Endothelial cell of umbilical vein (primary cell): ENCODE measurements around the gene INPP5K. TPM values are rescaled to one million over a fixed set of nuclear protein-coding genes. Genes with fewer than 3 reads are reported as not detected.

Experiments
- BruUV-seq: library from RNA; stranded (reverse); fragments of 400-500 nt; replicated peaks from 2 replicates; lab custom pipeline; 2021; lab: Mats Ljungman, UMichigan
- CTCF ChIA-PET: fragments of 300-600, 350-600 bp; sonication (Branson Sonifier 250); formaldehyde crosslinking; loops from one replicate; lab custom pipeline; 2021; ENCODE audit warnings: antibody characterized with exemption, inconsistent platforms; lab: Charles Lee
- POLR2A ChIA-PET: fragments of 300-600, 350-600 bp; sonication (Branson Sonifier 250); formaldehyde crosslinking; loops from one replicate; lab custom pipeline; 2021; ENCODE audit warnings: antibody characterized with exemption, inconsistent platforms; lab: Charles Lee
- DNase-seq: peaks from one replicate; pipeline ENCODE4 v3.0.0-alpha.2; 2011; ENCODE audit warnings: low read depth, low spot score
- FAIRE-seq: peaks from 2 replicates; lab custom pipeline; 2011; peaks lifted over from hg19 to GRCh38; lab: Jason Lieb, UNC
- H2AFZ ChIP-seq: 2 replicates; pipeline ENCODE4 v1.6.0; 2012; ENCODE audit warnings: low read depth, low read length, control low read depth, inconsistent platforms
- H3K27ac ChIP-seq: 2 replicates; pipeline ENCODE4 v1.5.1; 2011; ENCODE audit warnings: low read depth, mild to moderate bottlenecking, control low read depth, low read length, moderate library complexity; ENCODE audit not compliant: insufficient read depth
- H3K27me3 ChIP-seq, 2 experiments: 2 replicates each; pipeline versions ENCODE4 v1.6.0 to v1.6.1; 2011; ENCODE audit warnings: low read length in 2 of 2, mixed read lengths in 1 of 2; ENCODE audit not compliant: control insufficient read depth in 2 of 2, insufficient read depth in 2 of 2
- H3K36me3 ChIP-seq, 2 experiments: 2 replicates in 1 of 2; 3 replicates in 1 of 2; pipeline ENCODE4 v1.5.1; 2011; ENCODE audit warnings: low read length in 2 of 2, mild to moderate bottlenecking in 1 of 2, moderate library complexity in 1 of 2; ENCODE audit not compliant: control insufficient read depth in 2 of 2, insufficient read depth in 2 of 2; ENCODE audit errors: extremely low read depth in 1 of 2
- H3K4me1 ChIP-seq: 3 replicates; pipeline ENCODE4 v1.5.1; 2011; ENCODE audit warnings: mild to moderate bottlenecking, low read length; ENCODE audit not compliant: control insufficient read depth, insufficient read depth; ENCODE audit errors: extremely low read depth
- H3K4me2 ChIP-seq: 2 replicates; pipeline ENCODE4 v1.6.1; 2011; ENCODE audit warnings: low read length, control low read depth, mixed read lengths; ENCODE audit not compliant: insufficient read depth
- H3K4me3 ChIP-seq, 3 experiments: fragments of 200-600 bp in 1 of 3; sonication (generic), shearing (Covaris generic) in 1 of 3; replicated peaks in 1 of 3; 2 replicates each; pipeline ENCODE4 v1.5.1; 2011 to 2016; ENCODE audit warnings: control low read depth in 3 of 3, low read length in 3 of 3, mild to moderate bottlenecking in 2 of 3, inconsistent platforms in 1 of 3, low read depth in 1 of 3, moderate library complexity in 1 of 3; ENCODE audit not compliant: insufficient read depth in 1 of 3
- H3K79me2 ChIP-seq: 2 replicates; pipeline ENCODE4 v1.6.0; 2012; ENCODE audit warnings: low read length, inconsistent platforms; ENCODE audit not compliant: control insufficient read depth, insufficient read depth
- H3K9ac ChIP-seq: replicated peaks from 2 replicates; pipeline ENCODE3; 2011; ENCODE audit warnings: low read length, control low read depth; ENCODE audit not compliant: insufficient read depth; ENCODE audit errors: extremely low read depth
- H3K9me1 ChIP-seq: replicated peaks from 3 replicates; pipeline ENCODE4 v1.6.0; 2011; ENCODE audit warnings: mild to moderate bottlenecking, low read length; ENCODE audit not compliant: control insufficient read depth, insufficient read depth; ENCODE audit errors: extremely low read depth
- H3K9me3 ChIP-seq: replicated peaks from 2 replicates; pipeline ENCODE4 v1.5.1; 2012; ENCODE audit warnings: low read length, inconsistent platforms; ENCODE audit not compliant: control insufficient read depth, insufficient read depth
- H4K20me1 ChIP-seq: replicated peaks from 2 replicates; pipeline ENCODE3; 2011; ENCODE audit warnings: mild to moderate bottlenecking, low read length; ENCODE audit not compliant: control insufficient read depth, insufficient read depth; ENCODE audit errors: extremely low read depth
- EZH2 ChIP-seq: IDR thresholded peaks from 2 replicates; pipeline ENCODE4 v1.6.1; 2012; ENCODE audit warnings: borderline replicate concordance, low read depth, mild to moderate bottlenecking, moderate library complexity, low read length, inconsistent platforms; ENCODE audit not compliant: severe bottlenecking
- FOS ChIP-seq: IDR thresholded peaks from 2 replicates; pipeline ENCODE4 v1.6.1; 2011; ENCODE audit warnings: mild to moderate bottlenecking, low read length, moderate library complexity, borderline replicate concordance; ENCODE audit not compliant: insufficient read depth
- GATA2 ChIP-seq: IDR thresholded peaks from 2 replicates; pipeline ENCODE4 v1.7.0; 2011; ENCODE audit warnings: low read depth, mild to moderate bottlenecking, moderate library complexity, mixed read lengths, low read length; ENCODE audit not compliant: insufficient read length, insufficient read depth
- JUN ChIP-seq: IDR thresholded peaks from 2 replicates; pipeline ENCODE4 v1.6.1; 2011; ENCODE audit warnings: borderline replicate concordance, low read depth; ENCODE audit not compliant: insufficient read length, insufficient read depth
- MYC ChIP-seq: IDR thresholded peaks from one replicate; pipeline ENCODE4 v1.6.1; 2011; ENCODE audit warnings: mild to moderate bottlenecking, low read depth, low read length
- POLR2A ChIP-seq: IDR thresholded peaks from 2 replicates; pipeline ENCODE4 v1.6.1; 2012; ENCODE audit warnings: low read depth, mild to moderate bottlenecking, control low read depth, low read length
- POLR2AphosphoS5 ChIP-seq: IDR thresholded peaks from 2 replicates; pipeline ENCODE4 v1.6.1; 2012; ENCODE audit warnings: low read depth, mild to moderate bottlenecking, control low read depth, low read length, moderate library complexity; ENCODE audit not compliant: insufficient read depth
- dilution Hi-C: fragments of 300-500 bp; cut with MboI; formaldehyde crosslinking; loops from one replicate; pipeline ENCODE4 v1.15.0; 2019; ENCODE audit warnings: low sequenced_read_pairs; ENCODE audit not compliant: extremely low pct_ligation_motif_present
- intact Hi-C: fragments of 100-400 bp; cut with micrococcal nuclease; formaldehyde crosslinking; loops from one replicate; pipeline ENCODE4 v1.10.0; 2022
- polyA plus RNA-seq, 4 experiments: library from polyadenylated mRNA; depleted of rRNA in 3 of 4; stranded (reverse) in 3 of 4; unstranded in 1 of 4; fragments of >200 nt; gene quantifications; 2 replicates each; pipeline versions ENCODE4 v1.2.1 to v1.2.3, GENCODE V29; 2011 to 2012; ENCODE audit warnings: missing spikeins in 1 of 4
- total RNA-seq: library from RNA; stranded (reverse); gene quantifications from 2 replicates; pipeline ENCODE4 v1.2.3, GENCODE V29; 2021
- TF ChIP-seq, protein P1 (sequence below): IDR thresholded peaks from 2 replicates; pipeline ENCODE4 v1.6.1; 2011; ENCODE audit not compliant: insufficient read depth, insufficient read length
- TF ChIP-seq, protein P2 (sequence below), 2 donors: IDR thresholded peaks; 1 replicate in 1 of 2; 2 replicates in 1 of 2; pipeline ENCODE4 v1.5.1; 2011; ENCODE audit warnings: low read length in 2 of 2, mild to moderate bottlenecking in 2 of 2, moderate library complexity in 2 of 2, control low read depth in 1 of 2, inconsistent platforms in 1 of 2, low read depth in 1 of 2; ENCODE audit not compliant: insufficient read depth in 1 of 2; ENCODE audit errors: extremely low read depth in 1 of 2

The INPP5K gene
- total and polyA plus RNA-seq, 2 donors (not counting 3 experiments of a cell fraction or from before 2014, with no cell fraction given): 44.2 to 54.1 TPM

DNA sequence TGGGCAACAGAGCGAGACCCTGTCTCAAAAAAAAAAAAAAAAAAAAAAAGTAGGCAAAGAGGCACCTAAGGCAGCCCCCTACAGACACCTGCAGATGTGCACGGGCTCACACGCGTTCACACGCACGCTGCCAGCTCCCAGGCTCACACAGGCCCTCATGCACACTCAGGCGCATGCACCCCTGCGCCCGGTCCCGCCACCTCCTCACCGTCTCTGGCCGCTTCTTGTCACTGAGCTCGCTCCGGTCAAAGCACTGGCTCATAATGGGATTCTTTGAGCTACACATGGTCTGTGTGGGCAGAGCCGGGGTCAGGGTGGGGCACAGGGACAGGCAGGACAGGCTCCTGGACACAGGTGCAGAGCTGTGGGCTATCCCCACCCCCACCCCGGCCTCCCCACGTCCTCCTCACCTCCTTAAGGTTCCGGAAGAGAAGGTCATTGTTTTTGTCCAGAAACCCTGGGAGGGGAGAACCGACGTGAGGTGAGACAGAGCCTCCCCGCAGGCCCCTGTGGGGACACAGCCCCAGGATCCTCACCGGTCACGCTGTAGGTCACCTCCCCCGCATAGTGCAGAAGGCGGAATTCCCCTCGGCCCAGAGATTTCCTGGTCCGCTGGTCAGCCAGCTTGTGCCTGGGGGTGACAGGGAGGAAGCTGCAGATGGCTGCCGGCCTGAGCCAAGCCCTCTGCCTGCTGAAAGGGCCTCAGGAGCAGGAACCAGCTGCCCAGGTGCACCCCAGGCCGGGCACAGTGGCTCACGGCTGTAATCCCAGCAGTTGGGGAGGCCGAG is 41.8 kb downstream of the INPP5K start:
- ChIA-PET CTCF (interaction anchor here (1.2 to 1.5 kb wide), 2 partner anchors 41 to 109 kb away, joined by 6 to 7 read pairs; no protein-coding TSS in a partner anchor), POLR2A (no interaction called here)
- Histone ChIP-seq H3K4me1 (no peaks in the 10 kb centered on the region), H3K4me2 (no peak overlapping the region), H3K4me3 (no peak overlapping the region), H3K9me3 (no peaks in the 10 kb centered on the region), H3K36me3 (peaks cover 12 to 47% of the 10 kb centered on the region in 2 experiments), H3K9me1 (no peaks in the 10 kb centered on the region), H3K9ac (no peak overlapping the region), H3K27me3 (no peaks in the 10 kb centered on the region), H4K20me1 (no peaks in the 10 kb centered on the region), H3K27ac (no peak overlapping the region), H3K79me2 (no peaks in the 10 kb centered on the region), H2AFZ (no peak overlapping the region)
- FAIRE-seq (no peak), DNase-seq (no peak)
- intact Hi-C loops (no loop called here), dilution Hi-C loops (no loop called here)
- no peak for TF ChIP-seq GATA2
- TF ChIP-seq POLR2A: no peak
- TF ChIP-seq, protein P1, sequence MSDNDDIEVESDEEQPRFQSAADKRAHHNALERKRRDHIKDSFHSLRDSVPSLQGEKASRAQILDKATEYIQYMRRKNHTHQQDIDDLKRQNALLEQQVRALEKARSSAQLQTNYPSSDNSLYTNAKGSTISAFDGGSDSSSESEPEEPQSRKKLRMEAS: no peak
- no peak for TF ChIP-seq POLR2AphosphoS5
- TF ChIP-seq, protein P2, sequence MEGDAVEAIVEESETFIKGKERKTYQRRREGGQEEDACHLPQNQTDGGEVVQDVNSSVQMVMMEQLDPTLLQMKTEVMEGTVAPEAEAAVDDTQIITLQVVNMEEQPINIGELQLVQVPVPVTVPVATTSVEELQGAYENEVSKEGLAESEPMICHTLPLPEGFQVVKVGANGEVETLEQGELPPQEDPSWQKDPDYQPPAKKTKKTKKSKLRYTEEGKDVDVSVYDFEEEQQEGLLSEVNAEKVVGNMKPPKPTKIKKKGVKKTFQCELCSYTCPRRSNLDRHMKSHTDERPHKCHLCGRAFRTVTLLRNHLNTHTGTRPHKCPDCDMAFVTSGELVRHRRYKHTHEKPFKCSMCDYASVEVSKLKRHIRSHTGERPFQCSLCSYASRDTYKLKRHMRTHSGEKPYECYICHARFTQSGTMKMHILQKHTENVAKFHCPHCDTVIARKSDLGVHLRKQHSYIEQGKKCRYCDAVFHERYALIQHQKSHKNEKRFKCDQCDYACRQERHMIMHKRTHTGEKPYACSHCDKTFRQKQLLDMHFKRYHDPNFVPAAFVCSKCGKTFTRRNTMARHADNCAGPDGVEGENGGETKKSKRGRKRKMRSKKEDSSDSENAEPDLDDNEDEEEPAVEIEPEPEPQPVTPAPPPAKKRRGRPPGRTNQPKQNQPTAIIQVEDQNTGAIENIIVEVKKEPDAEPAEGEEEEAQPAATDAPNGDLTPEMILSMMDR (IDR thresholded peaks at IDR 0.05; ENCODE audit: extremely low read depth in 1 of 2, insufficient read depth in 1 of 2, low read depth in 1 of 2, low read length in 2 of 2): no peak
- no peak for TF ChIP-seq JUN
- TF ChIP-seq FOS: no peak
- TF ChIP-seq EZH2: no peak
- TF ChIP-seq MYC: no peak
- no TSS peak for BruUV-seq
